ENCODE results near the gene DEFB132. TPM values are rescaled to one million over a fixed set of nuclear protein-coding genes. Genes with fewer than 3 reads are reported as not detected.
A peak's percentile ranks its signal among the peaks of the same experiment; 100 is the strongest.

DEFB132 gene
- total and polyA plus RNA-seq, 5 donors from 2014 or later, result not detected

- Mint-ChIP-seq H3K4me1 (peaks cover 0 to 18% (median 6%) of the 10 kb centered on the region in 4 donors), H3K27me3 (peaks cover 4% of the 10 kb centered on the region), H3K27ac (peak overlapping the region; percentile 55 to 91 (median 79)), H3K9me3 (peaks cover 0 to 2% (median 0%) of the 10 kb centered on the region in 7 donors), H3K36me3 (no peaks in the 10 kb centered on the region), H3K4me3 (peak overlapping the region; percentile 6 to 85 (median 76))
- H3K27me3 ChIP-seq (ENCODE audit: control insufficient read depth, insufficient read depth, low read length), result no peaks in the 10 kb centered on the region
- no peaks in the 10 kb centered on the region for H3K9me3 ChIP-seq (ENCODE audit: control insufficient read depth in 2 of 2, low read length in 2 of 2)
- H3K36me3 ChIP-seq (ENCODE audit: control insufficient read depth, insufficient read depth, low read length), result no peaks in the 10 kb centered on the region
- DNase-seq (peak; percentile 58 to 89 (median 66)), ATAC-seq (ENCODE audit: low read depth in 2 of 2) (peak; percentile 89 to 90)
- no peak overlapping the region for H3K4me3 ChIP-seq (ENCODE audit: low read depth, low read length)
- H3K27ac ChIP-seq (ENCODE audit: insufficient read depth, low read length, poor library complexity, severe bottlenecking), result no peak overlapping the region
- peaks cover 8% of the 10 kb centered on the region for H3K4me1 ChIP-seq (ENCODE audit: control insufficient read depth, insufficient read depth, low read length, poor library complexity, severe bottlenecking)
Observed at GRCh38 chr20:309841-310644, 52.5 kb downstream of the DEFB132 start.

DNA sequence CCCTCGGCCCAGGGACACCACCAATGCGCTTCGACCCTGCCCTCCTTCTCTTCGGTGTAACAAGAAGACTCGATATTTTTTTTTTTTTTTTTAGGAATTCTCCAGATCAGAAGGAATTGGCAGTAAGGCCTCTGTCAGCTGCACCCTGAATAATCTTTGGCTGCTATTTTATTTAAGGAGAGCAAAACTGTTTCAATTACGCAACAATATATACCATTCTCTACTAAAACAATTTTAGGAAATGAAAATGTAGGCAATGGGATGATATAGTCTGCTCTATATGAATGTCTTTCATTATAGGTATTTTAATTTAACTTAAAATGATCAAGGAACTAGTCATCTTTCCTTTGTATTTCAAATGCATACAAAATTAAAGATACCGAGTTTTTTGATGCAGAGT is 53.1 kb downstream of the DEFB132 start:
- Mint-ChIP-seq H3K4me3 (peak overlapping the region in 3 of 4 donors; percentile 75 to 85 (median 76)), H3K27me3 (peaks cover 4% of the 10 kb centered on the region), H3K27ac (peak overlapping the region in 1 of 3 donors; percentile 55), H3K36me3 (no peaks in the 10 kb centered on the region), H3K4me1 (peaks cover 0 to 18% (median 6%) of the 10 kb centered on the region in 4 donors), H3K9me3 (peaks cover 0 to 2% (median 0%) of the 10 kb centered on the region in 7 donors)
- Histone ChIP-seq H3K4me1 (ENCODE audit: control insufficient read depth, insufficient read depth, low read length, poor library complexity, severe bottlenecking) (peaks cover 8% of the 10 kb centered on the region), H3K36me3 (ENCODE audit: control insufficient read depth, insufficient read depth, low read length) (no peaks in the 10 kb centered on the region), H3K27me3 (ENCODE audit: control insufficient read depth, insufficient read depth, low read length) (no peaks in the 10 kb centered on the region), H3K4me3 (ENCODE audit: low read depth, low read length) (no peak overlapping the region), H3K27ac (ENCODE audit: insufficient read depth, low read length, poor library complexity, severe bottlenecking) (no peak overlapping the region), H3K9me3 (ENCODE audit: control insufficient read depth in 2 of 2, low read length in 2 of 2) (no peaks in the 10 kb centered on the region)
- DNase-seq, result no peak
- ATAC-seq (ENCODE audit: low read depth in 2 of 2), result no peak

Other genes starting within 250 kb of the DEFB132 start
- not detected for gene DEFB125, start 170.1 kb upstream of the DEFB132 start, total RNA-seq
- not detected for gene DEFB125, start 170.1 kb upstream of the DEFB132 start, polyA plus RNA-seq
- gene DEFB126, start 115.1 kb upstream of the DEFB132 start, total RNA-seq, result not detected
- gene DEFB126, start 115.1 kb upstream of the DEFB132 start, polyA plus RNA-seq, result not detected
- gene DEFB127, start 100.3 kb upstream of the DEFB132 start, total RNA-seq, result not detected
- gene DEFB127, start 100.3 kb upstream of the DEFB132 start, polyA plus RNA-seq, result not detected
- not detected for gene DEFB128, start 68.0 kb upstream of the DEFB132 start, total RNA-seq
- gene DEFB128, start 68.0 kb upstream of the DEFB132 start, polyA plus RNA-seq, result not detected
- not detected for gene DEFB129, start 30.5 kb upstream of the DEFB132 start, total RNA-seq
- not detected for gene DEFB129, start 30.5 kb upstream of the DEFB132 start, polyA plus RNA-seq
- gene C20orf96, start 33.0 kb downstream of the DEFB132 start, total RNA-seq, result 1.1 TPM
- gene C20orf96, start 33.0 kb downstream of the DEFB132 start, polyA plus RNA-seq, result under 1 TPM; 0.10 to 0.52 (median 0.31) TPM
- gene ZCCHC3, start 39.8 kb downstream of the DEFB132 start, total RNA-seq, result 19.7 TPM
- 10 to 100 TPM in 1 of 4 donors, 1 to 10 TPM in 3; 5.9 to 12.7 (median 7.9) TPM for gene ZCCHC3, start 39.8 kb downstream of the DEFB132 start, polyA plus RNA-seq
- 4.9 TPM for gene SOX12, start 67.8 kb downstream of the DEFB132 start, total RNA-seq
- gene SOX12, start 67.8 kb downstream of the DEFB132 start, polyA plus RNA-seq, result under 1 TPM; 0.29 to 0.44 (median 0.38) TPM
- gene NRSN2, start 89.4 kb downstream of the DEFB132 start, total RNA-seq, result 1.5 TPM
- 1 to 10 TPM in 2 of 4 donors, under 1 TPM in 1, not detected in 1; 0.52 to 1.5 (median 1.1) TPM for gene NRSN2, start 89.4 kb downstream of the DEFB132 start, polyA plus RNA-seq
- gene TRIB3, start 123.0 kb downstream of the DEFB132 start, total RNA-seq, result 6.0 TPM
- gene TRIB3, start 123.0 kb downstream of the DEFB132 start, polyA plus RNA-seq, result 10 to 100 TPM; 15.0 to 22.6 (median 19.6) TPM
- gene RBCK1, start 150.6 kb downstream of the DEFB132 start, total RNA-seq, result 93.9 TPM
- gene RBCK1, start 150.6 kb downstream of the DEFB132 start, polyA plus RNA-seq, result 100 to 1,000 TPM in 1 of 4 donors, 10 to 100 TPM in 3; 87.5 to 115 (median 91.8) TPM
- gene TBC1D20, start 204.8 kb downstream of the DEFB132 start, total RNA-seq, result 30.2 TPM
- 10 to 100 TPM; 16.4 to 23.2 (median 18.2) TPM for gene TBC1D20, start 204.8 kb downstream of the DEFB132 start, polyA plus RNA-seq

Data from CD4-positive, CD25-positive, alpha-beta regulatory T cell (primary cell).